Breast epithelium (tissue), 3 donors: ENCODE measurements around the gene DNMT3L.
"Not testable (repeated sequence)": the region's sequence is repeated elsewhere in the genome, so short reads cannot be mapped to it uniquely, and the experiment has no call there.

Source experiments
- CTCF ChIP-seq, 3 donors: fragments of 450-650 bp; IDR thresholded peaks; one replicate each; pipeline ENCODE4 v1.5.1; 2016 to 2017; ENCODE audit warnings: antibody characterized with exemption in 3 of 3, mild to moderate bottlenecking in 3 of 3, moderate library complexity in 3 of 3
- POLR2A ChIP-seq: fragments of 450-650 bp; IDR thresholded peaks from one replicate; pipeline ENCODE4 v1.6.1; 2016; ENCODE audit warnings: antibody characterized with exemption, mild to moderate bottlenecking, moderate library complexity
- POLR2AphosphoS5 ChIP-seq, 3 donors: sonication (generic); formaldehyde crosslinking; IDR thresholded peaks; one replicate each; pipeline ENCODE4 v1.6.1; 2017; ENCODE audit warnings: antibody characterized with exemption in 3 of 3

DNA sequence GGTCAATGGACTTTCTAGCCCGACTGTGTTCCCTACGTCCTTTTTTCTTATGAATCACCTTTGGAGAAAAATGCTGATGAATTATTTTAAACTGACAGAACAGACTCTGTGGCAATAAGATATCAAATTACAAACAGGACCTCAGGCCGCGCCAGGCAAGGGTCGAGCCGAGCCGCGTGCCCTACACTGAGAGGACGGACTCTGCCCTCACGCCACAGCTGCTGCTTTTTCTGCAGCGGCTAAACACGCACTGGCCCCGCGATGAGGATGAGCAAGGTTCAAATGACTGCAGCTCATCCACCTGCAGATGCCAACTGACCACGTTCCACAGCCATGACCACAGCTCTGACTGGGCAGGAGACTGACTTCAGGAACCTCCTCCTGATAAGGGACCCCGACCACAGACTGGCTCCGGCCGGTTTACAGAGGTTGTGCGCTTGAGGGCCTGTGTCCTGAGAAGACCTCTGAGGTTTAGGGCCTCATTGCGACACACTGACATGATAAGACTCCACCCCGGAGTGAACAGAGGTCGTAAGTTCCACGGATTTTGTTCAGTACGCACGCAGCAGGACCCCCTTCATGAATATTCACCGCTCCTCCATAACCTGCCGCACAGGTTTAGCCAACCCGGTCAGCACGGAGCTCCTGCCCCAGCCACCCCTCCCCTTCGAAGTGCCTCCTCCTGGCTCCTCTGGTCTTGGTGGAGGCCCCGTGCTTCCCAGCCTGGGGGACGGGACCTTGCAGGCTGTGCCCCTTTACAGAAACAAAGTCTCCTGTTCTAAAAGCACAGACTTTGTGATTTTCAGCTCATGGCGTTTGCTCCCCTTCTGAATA is 12.3 kb downstream of the DNMT3L start:
- not testable (repeated sequence) for TF ChIP-seq CTCF (IDR thresholded peaks at IDR 0.05); POLR2AphosphoS5 (IDR thresholded peaks at IDR 0.05); POLR2A
